ENCODE measurements around the gene TLE3.

The TLE3 gene

DNA sequence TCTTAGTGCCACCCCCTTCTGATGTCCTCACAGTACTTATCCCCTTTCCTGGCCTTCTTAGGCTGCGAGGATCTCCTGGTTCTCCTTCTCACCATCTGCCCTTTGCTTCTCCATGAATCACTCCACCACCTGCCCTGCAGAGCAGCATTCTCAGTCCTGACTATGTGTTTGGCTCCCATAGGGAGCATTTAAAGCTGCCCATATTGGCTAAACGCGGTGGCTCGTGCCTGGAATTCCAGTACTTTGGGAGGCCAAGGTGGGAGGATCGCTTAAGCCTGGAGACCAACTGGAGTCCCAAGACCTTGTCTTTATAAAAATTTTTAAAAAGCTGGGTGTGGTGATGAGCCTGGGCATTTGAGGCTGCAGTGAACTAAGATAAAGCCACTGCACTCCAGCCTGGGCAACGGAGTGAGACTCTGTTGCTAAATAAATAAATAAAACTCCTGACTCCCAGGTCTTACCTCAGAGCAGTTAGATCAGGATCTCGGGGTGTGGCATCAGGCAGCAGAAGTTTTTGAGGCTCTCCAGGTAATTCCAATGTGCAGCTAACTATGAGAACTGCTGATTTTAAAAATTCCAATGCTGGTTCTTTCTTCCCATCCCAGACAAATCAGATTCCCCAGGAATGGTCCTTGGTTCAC is 36.2 kb upstream of the TLE3 start:
- in situ Hi-C loops (cut with HindIII; ENCODE audit: low pct_unique_long_range_greater_than_20kb, low sequenced_read_pairs) = no loop called here

DNA sequence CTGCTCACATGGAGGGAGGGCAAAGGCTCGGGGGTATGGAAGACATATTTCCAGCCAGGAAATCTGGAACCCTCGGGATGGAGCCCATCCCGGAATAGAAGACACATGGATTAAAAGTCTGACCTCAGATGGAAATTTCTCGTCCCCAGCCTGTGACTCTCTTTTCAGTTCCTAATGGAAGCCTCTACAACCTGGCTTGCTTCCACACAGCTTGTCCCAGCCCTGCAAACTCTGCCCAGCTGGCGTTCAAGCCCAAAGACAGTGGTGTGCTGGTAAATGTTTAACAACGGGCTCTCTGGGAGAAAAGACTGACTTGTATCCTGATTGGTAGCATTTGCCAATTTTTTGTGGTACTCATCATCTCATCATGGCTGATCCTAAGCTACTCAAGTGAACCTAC is 35.6 kb upstream of the TLE3 start:
- no peak for TF ChIP-seq JUND (IDR thresholded peaks at IDR 0.05; ENCODE audit: low read depth)
- in situ Hi-C loops (cut with HindIII; ENCODE audit: low pct_unique_long_range_greater_than_20kb, low sequenced_read_pairs) = no loop called here
- no peak for DNase-seq (ENCODE audit: low read depth in 1 of 2, low spot score in 1 of 2)

More for the DNA sequence above, 36.2 kb upstream of the TLE3 start:
- no peak for DNase-seq (ENCODE audit: low read depth in 1 of 2, low spot score in 1 of 2)
- no peak for TF ChIP-seq JUND (IDR thresholded peaks at IDR 0.05; ENCODE audit: low read depth)

DNA sequence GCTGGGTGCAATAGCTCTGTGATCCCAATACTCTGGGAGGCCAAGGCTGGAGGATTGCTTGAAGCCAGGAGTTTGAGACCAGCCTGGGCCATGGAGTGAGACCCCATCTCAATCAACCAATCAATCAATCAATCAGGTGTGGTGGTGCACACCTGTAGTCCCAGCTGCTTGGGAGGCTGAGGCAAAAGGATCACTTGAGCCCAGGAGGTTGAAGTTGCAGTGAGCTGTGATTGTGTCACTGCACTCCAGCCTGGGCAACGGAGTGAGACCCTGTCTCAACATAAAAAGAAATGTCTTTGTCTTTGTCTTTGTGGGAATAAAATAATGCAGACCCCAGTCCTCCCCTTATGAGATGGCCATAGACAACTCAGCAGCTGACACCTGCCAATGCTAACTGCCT is 34.9 kb upstream of the TLE3 start:
- in situ Hi-C loops (cut with HindIII; ENCODE audit: low pct_unique_long_range_greater_than_20kb, low sequenced_read_pairs) = no loop called here
- no peak for TF ChIP-seq JUND (IDR thresholded peaks at IDR 0.05; ENCODE audit: low read depth)
- no peak for DNase-seq (ENCODE audit: low read depth in 1 of 2, low spot score in 1 of 2)

DNA sequence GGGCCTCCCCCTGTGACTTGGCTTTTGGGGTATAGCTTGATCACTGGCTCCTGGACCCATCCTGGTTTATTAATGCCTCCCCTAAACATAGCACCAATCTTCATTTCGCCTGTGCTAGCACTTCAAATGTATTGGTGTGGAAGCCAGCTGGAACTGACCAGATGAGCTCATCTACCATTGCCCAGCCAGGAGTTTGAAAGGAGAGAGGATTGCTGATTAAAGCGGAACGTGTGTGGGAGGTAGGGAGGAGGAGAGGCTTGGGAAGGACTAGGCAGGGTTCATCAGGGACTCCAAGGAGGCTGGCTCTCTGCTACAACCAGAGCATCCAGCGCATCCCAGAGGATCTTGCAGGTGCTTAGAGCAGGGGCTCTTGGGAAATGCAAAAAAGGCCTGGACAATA is 34.4 kb upstream of the TLE3 start:
- no peak for TF ChIP-seq JUND (IDR thresholded peaks at IDR 0.05; ENCODE audit: low read depth)
- DNase-seq (ENCODE audit: low read depth in 1 of 2, low spot score in 1 of 2) = no peak
- in situ Hi-C loops (cut with HindIII; ENCODE audit: low pct_unique_long_range_greater_than_20kb, low sequenced_read_pairs) = no loop called here

DNA sequence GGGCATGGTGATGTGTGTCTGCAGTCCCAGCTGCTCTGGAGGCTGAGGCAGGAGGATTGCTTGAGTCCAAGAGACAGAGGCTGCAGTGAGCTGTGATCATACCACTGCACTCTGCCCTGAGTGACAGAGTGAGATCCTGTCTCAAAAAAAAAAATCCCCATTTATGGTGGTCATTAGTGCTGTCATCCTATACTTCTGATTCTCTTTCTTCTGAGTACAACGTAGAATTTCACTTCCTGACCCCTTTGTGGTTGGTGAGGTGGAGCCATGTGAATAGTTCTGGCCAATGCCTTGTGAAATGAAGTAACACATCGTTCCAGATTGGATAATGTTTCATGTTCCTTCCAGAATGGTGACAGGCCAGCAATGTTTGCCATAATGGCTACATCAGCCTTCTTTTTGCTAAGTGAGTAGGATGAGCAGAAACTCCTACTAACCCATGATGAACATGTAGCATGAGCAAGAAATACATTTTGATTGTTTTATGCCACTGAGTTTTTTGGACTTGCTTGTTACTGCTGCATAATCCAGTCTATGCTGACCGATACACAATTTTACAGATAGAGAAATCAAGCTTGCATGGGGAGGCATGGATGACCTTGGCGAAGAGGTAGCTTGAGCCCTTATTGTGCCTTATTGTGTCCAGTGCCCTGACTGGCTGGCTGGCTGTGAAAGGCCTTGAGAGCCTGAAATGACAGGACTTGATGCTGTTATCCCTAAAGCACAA is 30.9 kb upstream of the TLE3 start:
- in situ Hi-C loops (cut with HindIII; ENCODE audit: low pct_unique_long_range_greater_than_20kb, low sequenced_read_pairs) = no loop called here
- no peak for TF ChIP-seq JUND (IDR thresholded peaks at IDR 0.05; ENCODE audit: low read depth)

DNA sequence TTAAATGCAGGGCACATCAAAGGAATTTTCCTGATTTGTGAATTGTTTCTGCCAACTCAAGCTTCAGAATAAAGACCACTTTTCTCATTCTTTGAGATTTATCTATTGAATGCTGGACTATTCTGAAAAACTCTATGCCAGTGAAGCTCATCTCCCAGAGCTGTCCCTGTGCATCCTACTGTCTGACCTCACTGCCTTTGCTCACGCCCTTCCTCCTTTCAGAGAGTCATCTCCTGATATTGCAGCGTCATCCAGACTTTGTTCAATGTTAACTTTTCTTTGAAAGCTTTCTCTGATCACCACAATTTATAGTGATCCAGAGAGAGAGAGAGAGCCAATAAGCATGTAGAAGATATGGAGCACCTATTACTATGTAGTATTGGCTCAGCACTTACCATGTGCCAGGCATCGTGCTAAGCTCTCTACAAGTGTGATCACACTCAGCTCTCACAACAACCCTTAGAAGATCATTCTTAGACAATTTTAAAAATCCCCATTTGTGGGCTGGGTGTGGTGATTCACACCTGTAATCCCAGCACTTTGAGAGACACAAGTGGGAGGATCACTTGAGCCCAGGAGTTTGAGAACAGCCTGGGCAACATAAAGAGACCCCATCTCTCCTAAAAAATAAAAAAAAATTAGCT is 30.2 kb upstream of the TLE3 start:
- in situ Hi-C loops (cut with HindIII; ENCODE audit: low pct_unique_long_range_greater_than_20kb, low sequenced_read_pairs) = no loop called here
- no peak for TF ChIP-seq JUND (IDR thresholded peaks at IDR 0.05; ENCODE audit: low read depth)
- DNase-seq (ENCODE audit: low read depth in 1 of 2, low spot score in 1 of 2) = no peak

More for the DNA sequence above, 30.9 kb upstream of the TLE3 start:
- DNase-seq (ENCODE audit: low read depth in 1 of 2, low spot score in 1 of 2) = no peak

DNA sequence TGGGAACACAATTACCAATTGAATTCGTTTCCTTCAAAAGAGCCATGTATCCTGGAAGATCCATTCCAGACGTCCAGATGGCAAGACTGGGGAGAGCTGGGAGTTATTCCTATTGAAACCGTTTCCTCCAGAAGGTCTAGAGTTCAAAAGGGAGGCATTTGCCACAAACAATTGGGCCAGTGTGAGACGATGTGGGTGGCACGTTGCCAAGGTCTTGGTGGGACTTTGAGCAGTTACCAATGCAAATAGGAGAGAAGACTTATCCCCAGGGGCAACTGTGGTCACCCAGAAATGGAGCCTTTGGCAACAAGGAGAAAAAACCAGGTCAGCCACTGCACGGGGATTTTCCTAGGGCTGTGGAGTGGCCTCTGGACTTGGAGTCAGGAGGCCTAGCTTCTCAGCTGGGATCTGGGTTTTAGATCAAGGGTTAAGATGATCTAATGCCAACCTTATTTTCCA is 29.6 kb upstream of the TLE3 start:
- TF ChIP-seq JUND (IDR thresholded peaks at IDR 0.05; ENCODE audit: low read depth) = no peak
- in situ Hi-C loops (cut with HindIII; ENCODE audit: low pct_unique_long_range_greater_than_20kb, low sequenced_read_pairs) = no loop called here
- peak in 1 of 2 experiments; percentile 85 for DNase-seq (ENCODE audit: low read depth in 1 of 2, low spot score in 1 of 2)

DNA sequence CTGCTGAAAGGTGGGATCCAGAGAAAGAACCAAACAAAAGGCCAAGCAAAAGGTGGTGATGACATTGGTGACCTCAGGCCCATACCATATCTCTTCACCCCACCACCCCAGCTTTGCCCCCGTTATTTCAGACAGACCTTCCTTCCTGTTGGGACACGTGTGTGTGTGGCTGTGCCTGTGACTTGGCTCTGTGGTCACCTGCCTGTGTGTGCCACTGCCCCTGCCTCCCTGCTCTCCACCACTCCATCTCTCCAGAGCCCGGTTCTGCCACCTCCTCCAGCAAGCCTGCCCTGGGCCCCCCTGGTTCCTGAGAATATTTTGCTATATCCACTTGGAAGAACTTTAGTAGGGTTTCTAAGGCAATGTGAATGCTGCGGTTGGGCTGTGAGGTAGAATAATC is 28.6 kb upstream of the TLE3 start:
- no peak for DNase-seq (ENCODE audit: low read depth in 1 of 2, low spot score in 1 of 2)
- in situ Hi-C loops (cut with HindIII; ENCODE audit: low pct_unique_long_range_greater_than_20kb, low sequenced_read_pairs) = no loop called here
- no peak for TF ChIP-seq JUND (IDR thresholded peaks at IDR 0.05; ENCODE audit: low read depth)

DNA sequence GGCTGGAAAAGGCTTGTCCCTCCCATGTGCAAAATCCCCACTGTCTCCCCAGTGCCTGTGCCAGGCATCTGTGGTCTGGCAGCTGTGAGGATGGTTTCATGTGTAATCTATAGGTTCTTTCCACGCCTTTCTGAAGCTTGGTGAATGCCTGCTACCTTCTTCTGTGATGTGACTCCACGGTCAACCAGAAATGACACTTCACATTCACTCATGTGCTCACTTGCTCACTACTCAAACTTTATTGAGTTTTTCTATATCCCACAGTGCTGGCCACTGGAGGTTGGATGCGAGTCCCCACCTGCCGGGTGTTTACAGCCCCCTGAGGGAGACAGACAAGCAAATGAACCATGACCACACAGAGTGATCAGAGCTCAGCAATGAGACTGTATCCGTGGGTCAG is 27.9 kb upstream of the TLE3 start:
- no peak for TF ChIP-seq JUND (IDR thresholded peaks at IDR 0.05; ENCODE audit: low read depth)
- no peak for DNase-seq (ENCODE audit: low read depth in 1 of 2, low spot score in 1 of 2)
- in situ Hi-C loops (cut with HindIII; ENCODE audit: low pct_unique_long_range_greater_than_20kb, low sequenced_read_pairs) = no loop called here

DNA sequence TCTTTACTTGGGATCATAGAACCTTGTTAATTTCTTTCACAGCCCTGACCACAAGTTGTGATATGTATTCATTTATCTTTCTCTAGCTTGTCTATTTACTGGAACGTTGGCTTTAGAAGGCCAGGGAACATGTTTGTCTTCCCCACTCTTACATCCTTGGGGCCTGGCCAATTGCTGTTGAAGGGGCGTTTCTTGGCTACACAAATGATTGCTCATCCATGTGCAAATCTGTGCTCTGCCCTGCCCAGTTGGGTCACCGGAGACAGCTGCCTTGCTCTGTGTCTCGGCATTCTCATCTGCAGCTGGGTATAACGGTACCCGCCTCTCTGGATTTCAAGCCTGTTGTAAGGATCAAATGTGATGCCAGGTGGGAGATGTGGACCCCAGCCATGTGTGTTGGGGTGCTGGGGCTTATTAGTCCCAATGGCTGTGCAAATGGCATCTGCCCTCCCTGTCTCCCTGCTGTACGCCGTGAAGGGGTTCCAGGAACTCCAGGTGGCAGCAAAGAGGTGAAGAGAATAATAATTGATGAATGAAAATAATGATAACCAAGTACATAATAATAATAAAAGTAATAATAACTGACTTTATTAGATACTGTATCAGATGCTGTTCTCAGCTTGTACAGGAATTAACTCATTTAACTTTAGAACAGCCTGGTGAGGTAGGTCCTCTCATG is 24.0 kb upstream of the TLE3 start:
- in situ Hi-C loops (cut with HindIII; ENCODE audit: low pct_unique_long_range_greater_than_20kb, low sequenced_read_pairs) = no loop called here
- TF ChIP-seq JUND (IDR thresholded peaks at IDR 0.05; ENCODE audit: low read depth) = no peak
- DNase-seq (ENCODE audit: low read depth in 1 of 2, low spot score in 1 of 2) = no peak

DNA sequence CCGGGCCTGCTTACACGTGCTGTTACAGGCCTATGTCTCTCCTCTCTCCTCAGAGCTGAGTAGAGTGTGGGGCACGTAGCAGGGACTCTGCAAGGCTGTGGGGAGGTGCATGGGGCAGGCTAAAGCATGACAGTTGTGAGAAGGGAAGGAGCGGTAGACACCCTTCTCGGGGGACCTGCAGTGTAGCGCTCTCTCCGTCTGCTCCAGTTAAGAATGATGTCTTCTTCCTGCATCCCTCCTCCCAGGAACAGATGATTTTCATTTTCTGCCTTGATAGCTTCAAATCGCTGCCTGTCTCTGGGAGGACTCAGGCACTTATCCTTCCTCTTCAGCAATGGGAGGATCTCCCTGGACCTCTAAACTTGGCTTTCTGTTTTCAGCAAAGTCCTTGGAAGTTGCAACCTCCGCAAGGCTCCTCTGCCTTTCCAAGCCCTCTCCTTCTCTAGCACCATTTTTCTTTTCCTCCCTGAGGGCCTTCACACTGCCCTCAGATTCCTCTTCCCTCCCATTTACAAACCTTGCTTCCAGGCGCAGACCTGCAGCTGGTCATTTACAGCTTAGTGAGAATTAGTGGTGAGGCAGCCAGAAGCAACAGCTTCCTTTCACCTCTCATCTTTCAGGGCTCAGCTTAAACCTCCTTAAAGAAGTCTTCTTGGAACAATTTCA is 23.4 kb upstream of the TLE3 start:
- DNase-seq (ENCODE audit: low read depth in 1 of 2, low spot score in 1 of 2) = no peak
- TF ChIP-seq JUND (IDR thresholded peaks at IDR 0.05; ENCODE audit: low read depth) = no peak
- in situ Hi-C loops (cut with HindIII; ENCODE audit: low pct_unique_long_range_greater_than_20kb, low sequenced_read_pairs) = no loop called here

DNA sequence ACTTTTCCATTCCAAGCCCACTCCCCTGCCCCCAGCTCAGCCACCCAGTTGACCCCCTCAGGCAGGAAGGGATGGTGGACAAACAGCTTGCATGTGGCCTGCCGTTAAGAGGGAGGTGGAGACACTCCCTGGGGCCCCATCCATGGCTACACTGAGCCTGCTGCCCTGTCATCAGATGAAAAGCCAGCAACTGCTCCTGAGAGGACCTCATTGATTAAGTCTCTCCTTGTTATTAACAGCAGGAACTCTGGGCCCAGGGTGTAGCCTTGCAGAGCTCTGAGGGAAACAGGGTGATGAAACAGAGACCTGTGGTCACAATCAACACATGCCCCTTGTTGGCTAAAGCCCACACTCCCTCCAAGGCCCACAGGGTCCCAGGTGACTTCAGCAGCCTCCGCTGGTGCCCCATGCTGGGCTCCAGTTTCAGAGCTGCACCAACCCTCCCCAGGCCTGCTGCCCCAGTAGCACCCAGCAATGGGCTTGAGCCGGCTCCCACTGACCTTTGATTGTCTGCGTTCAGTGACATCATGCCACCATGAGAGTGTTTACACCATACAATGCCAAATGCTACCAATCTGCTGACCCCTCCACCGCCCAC is 22.3 kb upstream of the TLE3 start:
- in situ Hi-C loops (cut with HindIII; ENCODE audit: low pct_unique_long_range_greater_than_20kb, low sequenced_read_pairs) = no loop called here
- DNase-seq (ENCODE audit: low read depth in 1 of 2, low spot score in 1 of 2) = no peak
- TF ChIP-seq JUND (IDR thresholded peaks at IDR 0.05; ENCODE audit: low read depth) = no peak

All from T47D (cell line).